GM18873 (cell line): ENCODE data around the gene DLK1.

Source experiments
- ATAC-seq: cut with Tn5 transposase; IDR thresholded peaks from one replicate; pipeline ENCODE4 v1.9.1; 2021; ENCODE audit warnings: mild to moderate bottlenecking, moderate library complexity, moderate number of reproducible peaks; ENCODE audit not compliant: unreplicated experiment, low FRiP score

Gene DLK1

GRCh38 chr14:100711493-100711892 is 15.2 kb upstream of the DLK1 start:
- ATAC-seq, result no peak

- ATAC-seq, result no peak
Observed at GRCh38 chr14:100712490-100712889, 14.2 kb upstream of the DLK1 start.

- no peak for ATAC-seq
Observed at GRCh38 chr14:100713705-100714104, 13.0 kb upstream of the DLK1 start.

GRCh38 chr14:100714258-100714892 is 12.3 kb upstream of the DLK1 start:
- no peak for ATAC-seq

GRCh38 chr14:100715332-100715731 is 11.4 kb upstream of the DLK1 start:
- ATAC-seq, result no peak

- ATAC-seq, result no peak
Observed at GRCh38 chr14:100715803-100716202, 10.9 kb upstream of the DLK1 start.

- no peak for ATAC-seq
Observed at GRCh38 chr14:100717386-100717785, 9.3 kb upstream of the DLK1 start.

- no peak for ATAC-seq
Observed at GRCh38 chr14:100719976-100720520, 6.6 kb upstream of the DLK1 start.

- no peak for ATAC-seq
Observed at GRCh38 chr14:100721568-100721967, 5.1 kb upstream of the DLK1 start.

- no peak for ATAC-seq
Observed at GRCh38 chr14:100722367-100722766, 4.3 kb upstream of the DLK1 start.

- no peak for ATAC-seq
Observed at GRCh38 chr14:100723135-100723829, 3.4 kb upstream of the DLK1 start.

- ATAC-seq, result no peak
Observed at GRCh38 chr14:100723830-100724437, 2.8 kb upstream of the DLK1 start.

GRCh38 chr14:100724536-100724935 is 2.2 kb upstream of the DLK1 start:
- no peak for ATAC-seq

- no peak for ATAC-seq
Observed at GRCh38 chr14:100725587-100726387, 905 bp upstream of the DLK1 start.

GRCh38 chr14:100727086-100727872 is 587 bp downstream of the DLK1 start:
- ATAC-seq, result no peak

- ATAC-seq, result no peak
Observed at GRCh38 chr14:100727873-100728240, 1.2 kb downstream of the DLK1 start.

- no peak for ATAC-seq
Observed at GRCh38 chr14:100728962-100729361, 2.3 kb downstream of the DLK1 start.

GRCh38 chr14:100729982-100730381 is 3.3 kb downstream of the DLK1 start:
- no peak for ATAC-seq

- no peak for ATAC-seq
Observed at GRCh38 chr14:100730581-100730980, 3.9 kb downstream of the DLK1 start.

GRCh38 chr14:100731011-100731670 is 4.4 kb downstream of the DLK1 start:
- no peak for ATAC-seq
